Central memory CD8-positive, alpha-beta T cell (primary cell): ENCODE measurements around the gene NAPA.

Source experiments
- ATAC-seq: fragments of 150-1000 bp; cut with Tn5 transposase; replicated peaks from 2 replicates; pipeline ENCODE4 v1.10.0; 2022; ENCODE audit warnings: mild to moderate bottlenecking, moderate FRiP score, moderate number of reproducible peaks; ENCODE audit not compliant: poor library complexity, severe bottlenecking; ENCODE audit errors: extremely low read depth
- DNase-seq, 2 donors: peaks; one replicate each; pipeline ENCODE4 v3.0.0; 2021; ENCODE audit warnings: low spot score in 2 of 2
- H3K27ac Mint-ChIP-seq: one replicate; pipeline ENCODE4 v1.8.0; 2022; ENCODE audit warnings: low read depth, mild to moderate bottlenecking, moderate library complexity, mixed read lengths
- H3K27me3 Mint-ChIP-seq: one replicate; pipeline ENCODE4 v1.8.0; 2022; ENCODE audit warnings: mixed read lengths
- H3K36me3 Mint-ChIP-seq: one replicate; pipeline ENCODE4 v1.8.0; 2022; ENCODE audit warnings: mild to moderate bottlenecking, moderate library complexity, mixed read lengths; ENCODE audit not compliant: insufficient read depth
- H3K4me1 Mint-ChIP-seq: one replicate; pipeline ENCODE4 v1.8.0; 2022; ENCODE audit warnings: mixed read lengths
- H3K4me3 Mint-ChIP-seq: one replicate; pipeline ENCODE4 v1.8.0; 2022; ENCODE audit warnings: mild to moderate bottlenecking, moderate library complexity, mixed read lengths
- H3K9me3 Mint-ChIP-seq: one replicate; pipeline ENCODE4 v1.8.0; 2022; ENCODE audit warnings: mixed read lengths

The NAPA gene

GRCh38 chr19:47494729-47495128, 20.1 kb downstream of the NAPA start:
- Mint-ChIP-seq H3K4me1 (peaks cover 9% of the 10 kb centered on the region), H3K9me3 (no peaks in the 10 kb centered on the region), H3K27ac (no peak overlapping the region), H3K4me3 (no peak overlapping the region), H3K36me3 (peaks cover 38% of the 10 kb centered on the region), H3K27me3 (no peaks in the 10 kb centered on the region)
- ATAC-seq = no peak
- DNase-seq = no peak

GRCh38 chr19:47494211-47494547, 20.7 kb downstream of the NAPA start:
- no peak for DNase-seq
- ATAC-seq = no peak
- Mint-ChIP-seq H3K4me1 (peaks cover 9% of the 10 kb centered on the region), H3K9me3 (no peaks in the 10 kb centered on the region), H3K4me3 (no peak overlapping the region), H3K27me3 (no peaks in the 10 kb centered on the region), H3K36me3 (peaks cover 38% of the 10 kb centered on the region), H3K27ac (no peak overlapping the region)

GRCh38 chr19:47493378-47494210, 21.3 kb downstream of the NAPA start:
- Mint-ChIP-seq H3K27me3 (no peaks in the 10 kb centered on the region), H3K4me1 (peaks cover 9% of the 10 kb centered on the region), H3K27ac (no peak overlapping the region), H3K36me3 (peaks cover 41% of the 10 kb centered on the region), H3K4me3 (no peak overlapping the region), H3K9me3 (no peaks in the 10 kb centered on the region)
- DNase-seq (no peak), ATAC-seq (no peak)

GRCh38 chr19:47492571-47493377, 22.1 kb downstream of the NAPA start:
- ATAC-seq (no peak), DNase-seq (no peak)
- H3K36me3 Mint-ChIP-seq = peaks cover 45% of the 10 kb centered on the region
- H3K9me3 Mint-ChIP-seq = no peaks in the 10 kb centered on the region
- H3K27ac Mint-ChIP-seq = no peak overlapping the region
- H3K27me3 Mint-ChIP-seq = no peaks in the 10 kb centered on the region
- H3K4me3 Mint-ChIP-seq = no peak overlapping the region
- peaks cover 9% of the 10 kb centered on the region for H3K4me1 Mint-ChIP-seq

GRCh38 chr19:47492137-47492533, 22.7 kb downstream of the NAPA start:
- no peak for ATAC-seq
- peaks cover 9% of the 10 kb centered on the region for H3K4me1 Mint-ChIP-seq
- DNase-seq = no peak
- peak overlapping the region; percentile 44 for H3K27ac Mint-ChIP-seq
- H3K4me3 Mint-ChIP-seq = no peak overlapping the region
- no peaks in the 10 kb centered on the region for H3K27me3 Mint-ChIP-seq
- H3K9me3 Mint-ChIP-seq = no peaks in the 10 kb centered on the region
- H3K36me3 Mint-ChIP-seq = peaks cover 40% of the 10 kb centered on the region

- DNase-seq = no peak
- Mint-ChIP-seq H3K9me3 (no peaks in the 10 kb centered on the region), H3K4me3 (no peak overlapping the region), H3K27me3 (no peaks in the 10 kb centered on the region), H3K36me3 (peaks cover 37% of the 10 kb centered on the region), H3K4me1 (peaks cover 4% of the 10 kb centered on the region), H3K27ac (peak overlapping the region; percentile 44)
- no peak for ATAC-seq
Measured at GRCh38 chr19:47491358-47492136, 23.3 kb downstream of the NAPA start.

GRCh38 chr19:47490847-47491246, 24.0 kb downstream of the NAPA start:
- no peaks in the 10 kb centered on the region for H3K4me1 Mint-ChIP-seq
- no peak overlapping the region for H3K4me3 Mint-ChIP-seq
- H3K9me3 Mint-ChIP-seq = no peaks in the 10 kb centered on the region
- peak overlapping the region; percentile 11 for H3K27ac Mint-ChIP-seq
- peaks cover 36% of the 10 kb centered on the region for H3K36me3 Mint-ChIP-seq
- H3K27me3 Mint-ChIP-seq = no peaks in the 10 kb centered on the region
- ATAC-seq (no peak), DNase-seq (no peak)

- H3K27me3 Mint-ChIP-seq = no peaks in the 10 kb centered on the region
- peak overlapping the region; percentile 11 for H3K27ac Mint-ChIP-seq
- no peak overlapping the region for H3K4me3 Mint-ChIP-seq
- DNase-seq (no peak), ATAC-seq (no peak)
- peaks cover 38% of the 10 kb centered on the region for H3K36me3 Mint-ChIP-seq
- peaks cover 5% of the 10 kb centered on the region for H3K4me1 Mint-ChIP-seq
- no peaks in the 10 kb centered on the region for H3K9me3 Mint-ChIP-seq
Measured at GRCh38 chr19:47490031-47490430, 24.8 kb downstream of the NAPA start.

- H3K27ac Mint-ChIP-seq = no peak overlapping the region
- no peak for ATAC-seq
- H3K36me3 Mint-ChIP-seq = peaks cover 38% of the 10 kb centered on the region
- peaks cover 8% of the 10 kb centered on the region for H3K4me1 Mint-ChIP-seq
- no peaks in the 10 kb centered on the region for H3K27me3 Mint-ChIP-seq
- no peaks in the 10 kb centered on the region for H3K9me3 Mint-ChIP-seq
- H3K4me3 Mint-ChIP-seq = no peak overlapping the region
- no peak for DNase-seq
Measured at GRCh38 chr19:47489072-47489914, 25.6 kb downstream of the NAPA start.

- no peaks in the 10 kb centered on the region for H3K27me3 Mint-ChIP-seq
- DNase-seq = no peak
- peaks cover 47% of the 10 kb centered on the region for H3K36me3 Mint-ChIP-seq
- no peak overlapping the region for H3K4me3 Mint-ChIP-seq
- H3K9me3 Mint-ChIP-seq = no peaks in the 10 kb centered on the region
- H3K27ac Mint-ChIP-seq = peak overlapping the region; percentile 83
- no peak for ATAC-seq
- peaks cover 14% of the 10 kb centered on the region for H3K4me1 Mint-ChIP-seq
Measured at GRCh38 chr19:47487551-47488515, 27.0 kb downstream of the NAPA start.

GRCh38 chr19:47486900-47487299, 28.0 kb downstream of the NAPA start:
- no peaks in the 10 kb centered on the region for H3K9me3 Mint-ChIP-seq
- peaks cover 46% of the 10 kb centered on the region for H3K36me3 Mint-ChIP-seq
- peak overlapping the region; percentile 83 for H3K27ac Mint-ChIP-seq
- peaks cover 14% of the 10 kb centered on the region for H3K4me1 Mint-ChIP-seq
- no peak for ATAC-seq
- H3K4me3 Mint-ChIP-seq = peak overlapping the region; percentile 55
- DNase-seq = no peak
- H3K27me3 Mint-ChIP-seq = no peaks in the 10 kb centered on the region
